Neuronal stem cell (in vitro differentiated cells): Measurements from ENCODE around the gene GNMT.
A peak's percentile ranks its signal among the peaks of the same experiment; 100 is the strongest.

ENCODE experiments used
- DNase-seq: peaks from one replicate; pipeline ENCODE4 v3.0.0-alpha.2; 2013; ENCODE audit warnings: low spot score
- H2AFZ ChIP-seq: one replicate; pipeline ENCODE4 v1.6.1; 2013; ENCODE audit warnings: mild to moderate bottlenecking, low read length, inconsistent platforms
- H2AK5ac ChIP-seq: 2 replicates; pipeline ENCODE4 v1.6.1; 2013; ENCODE audit warnings: low read depth, mild to moderate bottlenecking, inconsistent platforms, low read length, moderate library complexity, mixed read lengths
- H2BK120ac ChIP-seq: 2 replicates; pipeline ENCODE4 v1.6.1; 2013; ENCODE audit warnings: low read depth, mild to moderate bottlenecking, inconsistent platforms, low read length, moderate library complexity, mixed read lengths
- H2BK12ac ChIP-seq: one replicate; pipeline ENCODE4 v1.6.1; 2013; ENCODE audit warnings: low read length, inconsistent platforms
- H2BK15ac ChIP-seq: 2 replicates; pipeline ENCODE4 v1.6.1; 2013; ENCODE audit warnings: mild to moderate bottlenecking, low read length, inconsistent platforms, mixed read lengths
- H2BK5ac ChIP-seq: one replicate; pipeline ENCODE4 v1.6.1; 2013; ENCODE audit warnings: inconsistent platforms, mild to moderate bottlenecking, low read length, moderate library complexity
- H3K14ac ChIP-seq: one replicate; pipeline ENCODE4 v1.6.1; 2013; ENCODE audit warnings: low read length, inconsistent platforms
- H3K18ac ChIP-seq: 2 replicates; pipeline ENCODE4 v1.6.1; 2013; ENCODE audit warnings: low read length, inconsistent platforms
- H3K23ac ChIP-seq: 2 replicates; pipeline ENCODE4 v1.6.1; 2013; ENCODE audit warnings: low read depth, mild to moderate bottlenecking, mixed read lengths, low read length, inconsistent platforms; ENCODE audit not compliant: poor library complexity
- H3K27ac ChIP-seq: replicated peaks from 3 replicates; pipeline ENCODE4 v1.5.1; 2013; ENCODE audit warnings: low read length, inconsistent platforms
- H3K27me3 ChIP-seq, 3 experiments: 2 replicates each; pipeline ENCODE4 v1.6.1; 2013; ENCODE audit warnings: low read length in 3 of 3, mild to moderate bottlenecking in 2 of 3, inconsistent platforms in 1 of 3, low read depth in 1 of 3, mixed read lengths in 1 of 3, moderate library complexity in 1 of 3; ENCODE audit not compliant: control insufficient read depth in 3 of 3, insufficient read depth in 3 of 3
- H3K36me3 ChIP-seq, 2 donors: replicated peaks in 1 of 2; 2 replicates each; pipeline ENCODE4 v1.6.1; 2013; ENCODE audit warnings: low read length in 2 of 2; ENCODE audit not compliant: control insufficient read depth in 2 of 2, insufficient read depth in 2 of 2
- H3K4ac ChIP-seq: 2 replicates; pipeline ENCODE4 v1.6.1; 2013; ENCODE audit warnings: inconsistent platforms, mild to moderate bottlenecking, low read length, moderate library complexity
- H3K4me1 ChIP-seq, 2 donors: 1 replicate in 1 of 2; 2 replicates in 1 of 2; pipeline ENCODE4 v1.6.1; 2013; ENCODE audit warnings: low read length in 2 of 2, low read depth in 1 of 2; ENCODE audit not compliant: control insufficient read depth in 2 of 2, insufficient read depth in 1 of 2
- H3K4me2 ChIP-seq: one replicate; pipeline ENCODE4 v1.6.1; 2013; ENCODE audit warnings: mild to moderate bottlenecking, low read length, inconsistent platforms; ENCODE audit not compliant: insufficient read depth, poor library complexity, severe bottlenecking
- H3K4me3 ChIP-seq, 2 donors: 2 replicates each; pipeline ENCODE4 v1.5.1; 2013; ENCODE audit warnings: low read length in 2 of 2, mild to moderate bottlenecking in 2 of 2, inconsistent platforms in 1 of 2, moderate library complexity in 1 of 2
- H3K79me1 ChIP-seq: one replicate; pipeline ENCODE4 v1.6.1; 2013; ENCODE audit warnings: low read depth, mild to moderate bottlenecking, inconsistent platforms, low read length, moderate library complexity
- H3K9ac ChIP-seq: one replicate; pipeline ENCODE4 v1.6.1; 2013; ENCODE audit warnings: mild to moderate bottlenecking, low read depth, low read length, inconsistent platforms; ENCODE audit not compliant: poor library complexity
- H3K9me3 ChIP-seq, 2 donors: replicated peaks in 1 of 2; 2 replicates each; pipeline versions ENCODE3 to v1.6.1; 2013; ENCODE audit warnings: low read length in 2 of 2, mild to moderate bottlenecking in 2 of 2, inconsistent platforms in 1 of 2, low read depth in 1 of 2, mixed read lengths in 1 of 2, moderate library complexity in 1 of 2; ENCODE audit not compliant: control insufficient read depth in 2 of 2, insufficient read depth in 1 of 2
- H4K8ac ChIP-seq: one replicate; pipeline ENCODE4 v1.6.1; 2013; ENCODE audit warnings: low read depth, mild to moderate bottlenecking, inconsistent platforms, low read length, moderate library complexity
- H4K91ac ChIP-seq: one replicate; pipeline ENCODE4 v1.6.1; 2013; ENCODE audit warnings: low read length, low read depth, mild to moderate bottlenecking, inconsistent platforms; ENCODE audit not compliant: poor library complexity
- WGBS, 2 donors: extraction: QIAGEN DNeasy Blood & Tissue Kit; methylation state at CpG; one replicate each; pipeline ENCODE4 v1.1.7; 2013; ENCODE audit warnings: missing lambda C conversion rate in 2 of 2, mixed read lengths in 1 of 2; ENCODE audit not compliant: insufficient read length in 2 of 2, insufficient replicate concordance in 1 of 2; ENCODE audit errors: extremely low coverage in 2 of 2; 5-methylcytosine and 5-hydroxymethylcytosine counted together

The GNMT gene

GRCh38 chr6:42981836-42982235 lies 21.3 kb downstream of the GNMT start:
- Histone ChIP-seq H3K4me1 (peaks cover 9 to 12% of the 10 kb centered on the region in 2 donors), H3K18ac (no peak overlapping the region), H3K23ac (no peak overlapping the region), H2BK15ac (no peak overlapping the region), H3K14ac (no peak overlapping the region), H3K27ac (no peak overlapping the region), H3K9me3 (no peaks in the 10 kb centered on the region), H3K27me3 (no peaks in the 10 kb centered on the region), H2AFZ (no peak overlapping the region), H3K4ac (no peak overlapping the region), H2AK5ac (no peak overlapping the region), H3K36me3 (peaks cover 0 to 5% of the 10 kb centered on the region in 2 donors), H2BK120ac (no peak overlapping the region), H3K9ac (no peak overlapping the region), H2BK5ac (no peak overlapping the region), H3K4me2 (no peak overlapping the region), H2BK12ac (no peak overlapping the region), H4K8ac (no peak overlapping the region), H4K91ac (no peak overlapping the region), H3K4me3 (no peak overlapping the region), H3K79me1 (peaks cover 5% of the 10 kb centered on the region)
- no peak for DNase-seq
- WGBS, 2 donors = 100% methylated on average over 2 of the region's 5 CpGs; no CpG with 5 or more reads in 1 of the 2 donors

DNA sequence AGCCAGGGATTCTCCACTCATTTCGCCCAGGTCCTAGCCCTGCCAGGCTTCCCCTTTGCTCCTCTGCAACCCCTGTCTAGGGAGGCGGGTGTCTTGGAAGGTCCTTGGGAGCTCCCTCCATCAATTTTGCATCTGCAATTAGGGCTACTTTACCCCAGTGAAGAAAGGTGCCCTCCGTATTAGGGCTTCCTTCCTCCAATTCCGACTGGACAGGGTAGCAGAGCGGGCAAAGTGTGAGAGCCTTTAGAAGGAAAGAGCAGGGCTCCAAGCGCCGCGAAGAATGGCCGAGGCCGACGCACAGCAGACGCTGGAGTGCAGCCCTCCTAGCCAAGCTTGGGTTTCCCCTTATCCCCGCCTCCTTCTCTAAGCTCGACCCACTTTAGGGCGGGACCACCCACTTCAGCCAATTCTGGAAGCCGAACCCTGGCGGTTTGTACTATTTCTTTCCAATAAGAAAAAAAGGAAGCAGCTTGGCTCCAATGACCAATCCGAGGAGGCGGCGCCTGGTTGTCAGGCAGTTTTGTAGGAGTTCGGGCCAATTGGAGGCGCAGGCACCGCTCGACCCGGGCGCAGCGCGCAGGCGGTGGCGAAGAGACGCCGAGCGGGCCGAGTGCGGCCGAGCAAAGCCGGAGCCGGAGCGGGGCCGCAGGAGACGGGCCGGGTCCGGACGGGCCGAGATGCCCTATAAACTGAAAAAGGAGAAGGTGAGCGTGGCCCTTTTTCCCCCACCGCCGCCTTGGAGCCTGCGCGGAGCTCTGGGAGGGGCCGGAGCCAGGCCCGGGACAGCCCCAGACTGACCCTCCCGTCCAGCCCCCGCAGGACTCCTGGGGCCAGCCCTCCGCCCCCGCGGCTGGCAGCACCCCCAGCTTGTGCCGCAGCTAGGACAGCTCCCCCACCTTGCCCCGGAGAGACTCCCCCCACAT lies 23.7 kb downstream of the GNMT start, which contains the start of gene PPP2R5D:
Gene PPP2R5D (plus strand): TSS at position 570 of the 923 bp plus-strand sequence. CDS start 108 bp downstream, at position 678.
- Histone ChIP-seq H2AK5ac (peak within 1 kb of the TSS; percentile 67), H3K4me1 (peaks cover 8% of the 10 kb centered on the region in 2 donors)
- WGBS, 2 donors = no CpG with 5 or more reads among the region's 59 CpGs

GRCh38 chr6:42984924-42985475 lies 24.4 kb downstream of the GNMT start:
- H3K27ac ChIP-seq = no peak overlapping the region

More for the DNA sequence above, 23.7 kb downstream of the GNMT start, which contains the start of gene PPP2R5D:
- no peak within 1 kb of the TSS for H3K4ac ChIP-seq
- H2AFZ ChIP-seq = peak within 1 kb of the TSS; percentile 94
- peak within 1 kb of the TSS; percentile 65 for H3K14ac ChIP-seq
- H2BK12ac ChIP-seq = no peak within 1 kb of the TSS
- H3K9me3 ChIP-seq = no peaks in the 10 kb centered on the region
- no peak within 1 kb of the TSS for H2BK15ac ChIP-seq
- H3K4me2 ChIP-seq = peak within 1 kb of the TSS; percentile 73
- peak within 1 kb of the TSS; percentile 95 for H3K18ac ChIP-seq
- H3K27me3 ChIP-seq = no peaks in the 10 kb centered on the region
- H2BK5ac ChIP-seq = peak within 1 kb of the TSS; percentile 1
- H3K4me3 ChIP-seq = peak within 1 kb of the TSS; percentile 64 to 91
- no peak within 1 kb of the TSS for H4K8ac ChIP-seq
- peak within 1 kb of the TSS; percentile 86 for H3K27ac ChIP-seq
- peak within 1 kb of the TSS; percentile 66 for H3K23ac ChIP-seq
- peak within 1 kb of the TSS; percentile 85 for H3K9ac ChIP-seq
- no peak within 1 kb of the TSS for H4K91ac ChIP-seq
- no peak within 1 kb of the TSS for H2BK120ac ChIP-seq
- peak; percentile 98 for DNase-seq
- peaks cover 3% of the 10 kb centered on the region for H3K79me1 ChIP-seq
- H3K36me3 ChIP-seq = peaks cover 5 to 29% of the 10 kb centered on the region in 2 donors

More at GRCh38 chr6:42984924-42985475, 24.4 kb downstream of the GNMT start:
- Histone ChIP-seq H3K9ac (peak overlapping the region; percentile 85), H3K18ac (peak overlapping the region; percentile 95), H2BK120ac (no peak overlapping the region), H4K91ac (no peak overlapping the region), H3K4ac (no peak overlapping the region), H3K27me3 (no peaks in the 10 kb centered on the region), H3K4me1 (peaks cover 6% of the 10 kb centered on the region in 2 donors), H2BK5ac (no peak overlapping the region), H2AK5ac (peak overlapping the region; percentile 67), H2AFZ (peak overlapping the region; percentile 94), H2BK15ac (no peak overlapping the region), H2BK12ac (no peak overlapping the region), H3K4me2 (peak overlapping the region; percentile 66), H3K23ac (peak overlapping the region; percentile 34), H3K79me1 (peaks cover 3% of the 10 kb centered on the region), H3K4me3 (peak overlapping the region; percentile 64 to 91), H3K9me3 (no peaks in the 10 kb centered on the region), H4K8ac (no peak overlapping the region), H3K14ac (peak overlapping the region; percentile 65), H3K36me3 (peaks cover 11 to 37% of the 10 kb centered on the region in 2 donors)
- WGBS, 2 donors = no CpG with 5 or more reads among the region's 13 CpGs
- no peak for DNase-seq
